Vagina (tissue), 2 donors: ENCODE data around the gene L1CAM. TPM values are rescaled to one million over a fixed set of nuclear protein-coding genes. Genes with fewer than 3 reads are reported as not detected.

Experiments used
- DNase-seq, 2 donors: peaks; one replicate each; pipeline ENCODE4 v3.0.0-alpha.2; 2017; ENCODE audit errors: extremely low spot score in 2 of 2
- H3K27ac ChIP-seq: fragments of 200-600 bp; sonication (generic); one replicate; pipeline ENCODE4 v1.5.1; 2019
- H3K27me3 ChIP-seq: fragments of 200-600 bp; sonication (generic); one replicate; pipeline ENCODE4 v1.5.1; 2019
- H3K36me3 ChIP-seq, 2 donors: fragments of 200-600 bp; sonication (generic); one replicate each; pipeline ENCODE4 v1.5.1; 2017 to 2019
- H3K4me1 ChIP-seq: fragments of 200-600 bp; sonication (generic); one replicate; pipeline ENCODE4 v1.5.1; 2019
- H3K4me3 ChIP-seq, 2 donors: fragments of 200-600 bp; sonication (generic); 1 replicate in 1 of 2; 2 replicates in 1 of 2; pipeline ENCODE4 v1.5.1; 2016 to 2019
- H3K9me3 ChIP-seq: fragments of 200-600 bp; sonication (generic); one replicate; pipeline ENCODE4 v1.5.1; 2019
- CTCF ChIP-seq, 3 experiments: fragments of 450-650 bp in 2 of 3; fragments of 200-600 bp in 1 of 3; sonication (generic) in 1 of 3; IDR thresholded peaks; one replicate each; pipeline ENCODE4 v1.5.1; 2017 to 2019; ENCODE audit warnings: antibody characterized with exemption in 3 of 3, mild to moderate bottlenecking in 2 of 3, moderate library complexity in 2 of 3
- POLR2A ChIP-seq, 2 donors: fragments of 450-650 bp; IDR thresholded peaks; one replicate each; pipeline ENCODE4 v1.6.1; 2017; ENCODE audit warnings: antibody characterized with exemption in 2 of 2, mild to moderate bottlenecking in 2 of 2, moderate library complexity in 2 of 2
- POLR2AphosphoS5 ChIP-seq, 2 donors: sonication (generic); formaldehyde crosslinking; IDR thresholded peaks; one replicate each; pipeline ENCODE4 v1.9.0; 2017; ENCODE audit warnings: antibody characterized with exemption in 2 of 2, mild to moderate bottlenecking in 2 of 2, low read depth in 1 of 2; ENCODE audit not compliant: insufficient read depth in 1 of 2
- intact Hi-C: fragments of 100-400 bp; cut with DNase I; formaldehyde crosslinking; loops from one replicate; pipeline ENCODE4 v1.15.1; 2023
- total RNA-seq: library from RNA; depleted of rRNA; stranded (reverse); fragments of >200 nt; gene quantifications from one replicate; pipeline ENCODE4 v1.2.3, GENCODE V29; 2016

L1CAM gene
- total RNA-seq, 1 donor from 2014 or later = 9.6 TPM

- no peak overlapping the region for H3K4me3 ChIP-seq
- intact Hi-C loops = loop anchor here (10.0 kb wide), 1 partner anchor 772 kb away; no protein-coding TSS in a partner anchor
- H3K27ac ChIP-seq = no peak overlapping the region
- DNase-seq = no peak
- H3K9me3 ChIP-seq = no peaks in the 10 kb centered on the region
- no peaks in the 10 kb centered on the region for H3K27me3 ChIP-seq
- no peak for TF ChIP-seq POLR2A (IDR thresholded peaks at IDR 0.05)
- TF ChIP-seq CTCF (IDR thresholded peaks at IDR 0.05) = no peak
- TF ChIP-seq POLR2AphosphoS5 (IDR thresholded peaks at IDR 0.05; ENCODE audit: insufficient read depth in 1 of 2, low read depth in 1 of 2) = no peak
- H3K4me1 ChIP-seq = no peaks in the 10 kb centered on the region
- no peaks in the 10 kb centered on the region for H3K36me3 ChIP-seq
These were observed 18.8 kb downstream of the L1CAM start for GRCh38 chrX:153867139-153867538.

- H3K4me3 ChIP-seq = no peak overlapping the region
- no peaks in the 10 kb centered on the region for H3K36me3 ChIP-seq
- no peak for TF ChIP-seq CTCF (IDR thresholded peaks at IDR 0.05)
- no peak for TF ChIP-seq POLR2A (IDR thresholded peaks at IDR 0.05)
- intact Hi-C loops = loop anchor here (10.0 kb wide), 1 partner anchor 772 kb away; no protein-coding TSS in a partner anchor
- no peak overlapping the region for H3K27ac ChIP-seq
- DNase-seq = no peak
- H3K27me3 ChIP-seq = no peaks in the 10 kb centered on the region
- H3K9me3 ChIP-seq = no peaks in the 10 kb centered on the region
- H3K4me1 ChIP-seq = no peaks in the 10 kb centered on the region
These were observed 19.5 kb downstream of the L1CAM start for GRCh38 chrX:153866302-153867019.

- no peak overlapping the region for H3K4me3 ChIP-seq
These were observed 20.3 kb downstream of the L1CAM start for GRCh38 chrX:153865685-153866084.

GRCh38 chrX:153865321-153865580, 20.7 kb downstream of the L1CAM start:
- Histone ChIP-seq H3K27me3 (no peaks in the 10 kb centered on the region), H3K9me3 (no peaks in the 10 kb centered on the region), H3K4me1 (no peaks in the 10 kb centered on the region), H3K36me3 (no peaks in the 10 kb centered on the region), H3K4me3 (no peak overlapping the region), H3K27ac (no peak overlapping the region)
- DNase-seq = no peak
- intact Hi-C loops = loop anchor here (10.0 kb wide), 1 partner anchor 770 kb away; no protein-coding TSS in a partner anchor
- TF ChIP-seq POLR2AphosphoS5 (IDR thresholded peaks at IDR 0.05; ENCODE audit: insufficient read depth in 1 of 2, low read depth in 1 of 2) (no peak), CTCF (IDR thresholded peaks at IDR 0.05) (no peak), POLR2A (IDR thresholded peaks at IDR 0.05) (no peak)

More at GRCh38 chrX:153865685-153866084, 20.3 kb downstream of the L1CAM start:
- Histone ChIP-seq H3K27me3 (no peaks in the 10 kb centered on the region), H3K4me1 (no peaks in the 10 kb centered on the region), H3K36me3 (no peaks in the 10 kb centered on the region), H3K9me3 (no peaks in the 10 kb centered on the region), H3K27ac (no peak overlapping the region)
- no peak for TF ChIP-seq POLR2AphosphoS5 (IDR thresholded peaks at IDR 0.05; ENCODE audit: insufficient read depth in 1 of 2, low read depth in 1 of 2)
- TF ChIP-seq CTCF (IDR thresholded peaks at IDR 0.05) = no peak
- no peak for TF ChIP-seq POLR2A (IDR thresholded peaks at IDR 0.05)
- DNase-seq = no peak
- intact Hi-C loops = loop anchor here (10.0 kb wide), 1 partner anchor 771 kb away; no protein-coding TSS in a partner anchor

- H3K9me3 ChIP-seq = no peaks in the 10 kb centered on the region
- H3K27me3 ChIP-seq = no peaks in the 10 kb centered on the region
- H3K27ac ChIP-seq = no peak overlapping the region
- no peak for DNase-seq
- no peaks in the 10 kb centered on the region for H3K36me3 ChIP-seq
- H3K4me1 ChIP-seq = no peaks in the 10 kb centered on the region
- intact Hi-C loops = loop anchor here (10.0 kb wide), 1 partner anchor 770 kb away; no protein-coding TSS in a partner anchor
- TF ChIP-seq CTCF (IDR thresholded peaks at IDR 0.05) (no peak), POLR2A (IDR thresholded peaks at IDR 0.05) (no peak), POLR2AphosphoS5 (IDR thresholded peaks at IDR 0.05; ENCODE audit: insufficient read depth in 1 of 2, low read depth in 1 of 2) (no peak)
- H3K4me3 ChIP-seq = no peak overlapping the region
These were observed 21.2 kb downstream of the L1CAM start for GRCh38 chrX:153864561-153865320.
